Activated CD4-positive, alpha-beta T cell treated with anti-CD3 and anti-CD28 coated beads, Interleukin-2, amount 50 U/mL, for 4 hours (primary cell): Measurements from ENCODE around the gene IFNA1.
"Not testable (repeated sequence)": the region's sequence is repeated elsewhere in the genome, so short reads cannot be mapped to it uniquely, and the experiment has no call there.

Source experiments
- DNase-seq, 2 experiments: peaks; one replicate each; pipeline ENCODE4 v3.0.0-alpha.2; 2020

The IFNA1 gene

DNA sequence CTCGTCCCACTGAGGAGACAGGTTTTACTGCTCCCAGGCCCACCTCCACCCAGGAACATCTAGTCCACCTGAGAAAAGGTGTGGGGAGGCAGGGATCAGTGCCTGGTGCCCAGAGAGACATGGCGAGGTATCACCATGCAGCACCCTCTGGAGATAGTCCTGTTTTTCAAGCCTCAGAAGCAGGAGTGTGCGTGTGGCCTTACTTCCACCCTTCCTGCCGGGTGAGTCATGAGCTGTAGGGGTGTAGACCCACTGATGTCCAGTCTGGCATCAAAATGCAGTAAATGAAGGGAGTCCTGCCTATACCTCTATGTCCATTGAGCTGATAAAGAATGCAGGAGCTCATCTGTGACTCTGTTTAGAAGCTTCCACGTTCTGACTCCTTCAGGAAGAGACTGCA, 9.1 kb downstream of the IFNA1 start:
- DNase-seq, result not testable (repeated sequence)

GRCh38 chr9:21450733-21451394, 10.6 kb downstream of the IFNA1 start:
- no peak for DNase-seq

DNA sequence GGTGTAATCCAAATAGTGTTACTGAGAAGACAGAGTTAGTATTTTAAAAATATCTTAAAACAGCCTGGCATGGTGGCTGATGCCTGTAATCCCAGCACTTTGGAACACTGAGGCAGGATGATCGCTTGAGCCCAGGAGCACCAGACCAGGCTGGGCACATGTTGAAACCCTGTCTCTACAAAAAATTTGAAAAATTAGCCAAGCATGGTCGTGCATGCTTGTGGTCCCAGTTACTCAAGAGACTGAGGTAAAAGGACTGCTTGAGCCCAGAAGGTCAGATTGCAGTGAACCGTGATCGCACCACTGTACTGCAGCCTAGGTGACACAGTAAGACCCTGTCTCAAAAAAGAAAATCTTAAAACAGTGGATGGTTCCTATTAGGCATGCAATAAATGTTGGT, 12.4 kb downstream of the IFNA1 start:
- no peak for DNase-seq

DNA sequence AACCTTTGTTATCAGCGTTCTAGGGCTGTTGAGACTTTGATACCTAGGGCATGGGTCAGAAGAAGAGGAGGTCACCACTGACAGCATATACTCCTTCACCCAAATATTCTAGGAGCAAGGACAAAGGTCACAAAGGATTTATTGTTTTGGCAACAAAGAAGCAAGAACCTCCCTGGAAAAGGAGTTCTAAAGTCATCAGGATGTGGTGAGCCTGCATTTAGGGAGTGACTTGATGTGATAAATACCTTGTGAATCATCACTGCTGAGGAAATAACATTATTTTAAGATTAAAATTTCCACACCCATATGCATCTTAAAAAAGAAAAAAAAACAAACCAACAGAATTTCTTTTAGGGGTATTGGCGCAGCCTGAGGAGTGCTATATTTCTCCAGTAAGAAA, 13.9 kb downstream of the IFNA1 start:
- DNase-seq, result no peak

GRCh38 chr9:21455320-21455719, 15.1 kb downstream of the IFNA1 start:
- peak; percentile 3 to 6 for DNase-seq

DNA sequence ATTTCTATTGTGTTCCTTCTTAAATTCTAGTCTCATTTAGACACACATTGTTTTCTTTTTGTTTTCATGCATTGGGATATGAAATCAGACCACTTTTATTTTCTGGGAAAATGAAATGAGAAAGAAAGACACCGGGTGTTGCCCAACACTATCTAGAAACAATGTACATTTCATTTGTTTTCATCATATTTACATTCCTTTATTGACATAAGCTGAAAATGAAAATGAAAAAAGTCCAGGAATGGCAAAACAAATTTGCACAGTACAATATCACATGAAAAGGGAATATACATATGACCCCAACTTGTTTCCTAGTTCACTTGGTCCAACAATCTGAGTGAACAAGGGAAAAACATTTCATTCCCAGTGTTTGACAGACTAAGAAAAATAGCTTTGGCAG, 21.1 kb downstream of the IFNA1 start:
- DNase-seq, result no peak

GRCh38 chr9:21465138-21465537, 24.9 kb downstream of the IFNA1 start:
- DNase-seq, result no peak

DNA sequence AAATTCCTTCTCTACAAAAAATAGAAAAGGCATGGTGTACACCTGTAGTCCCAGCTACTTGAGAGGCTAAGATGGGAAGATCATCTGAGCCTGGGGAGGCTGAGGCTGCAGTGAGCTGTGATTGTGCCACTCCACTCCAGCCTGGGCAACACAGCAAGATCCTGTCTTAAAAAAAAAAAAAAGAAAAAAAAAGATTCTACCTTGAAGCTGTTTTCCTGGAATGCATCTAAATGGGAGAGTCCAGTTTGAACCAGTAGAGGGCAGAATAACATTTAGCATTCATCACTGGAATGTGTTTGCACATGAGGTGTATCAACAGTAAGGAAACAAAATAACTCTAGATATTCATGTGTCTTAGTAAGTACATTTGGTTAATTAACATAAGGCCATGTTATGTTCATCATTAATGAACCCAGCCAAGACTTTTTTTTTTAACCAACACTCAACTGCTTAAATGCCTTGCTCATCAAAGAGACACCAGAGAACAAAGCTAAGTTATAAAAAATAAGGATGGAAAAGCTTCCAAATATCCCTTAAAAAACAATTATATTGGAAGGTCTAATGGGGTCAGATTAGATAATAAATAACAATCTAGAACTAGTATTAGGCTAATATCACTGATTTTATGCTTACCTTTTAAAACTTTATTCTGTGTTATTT, 25.8 kb downstream of the IFNA1 start:
- DNase-seq, result no peak

- DNase-seq, result no peak
These were observed 29.9 kb downstream of the IFNA1 start for GRCh38 chr9:21470126-21470525.

DNA sequence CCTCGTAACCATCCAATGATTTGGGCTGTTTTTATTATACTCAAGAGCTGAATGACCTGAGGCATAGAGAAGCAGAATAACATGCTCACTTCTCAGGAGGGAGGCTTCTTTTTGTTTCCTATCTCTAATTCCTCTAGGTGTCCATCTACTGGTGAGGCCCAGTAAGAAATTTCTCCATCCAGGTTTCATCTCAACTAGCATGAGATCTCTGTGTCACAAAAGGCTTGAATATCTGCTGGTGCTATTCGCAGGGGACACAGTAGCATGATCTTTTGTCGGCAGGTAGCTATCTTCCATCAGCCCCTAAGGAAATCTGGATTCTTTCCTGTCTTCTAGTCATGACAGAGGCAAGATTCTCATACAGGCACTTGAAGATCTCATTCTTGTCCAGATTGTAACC, 33.0 kb downstream of the IFNA1 start:
- no peak for DNase-seq

- DNase-seq, result no peak
These were observed 37.2 kb downstream of the IFNA1 start for GRCh38 chr9:21477466-21477865.

DNA sequence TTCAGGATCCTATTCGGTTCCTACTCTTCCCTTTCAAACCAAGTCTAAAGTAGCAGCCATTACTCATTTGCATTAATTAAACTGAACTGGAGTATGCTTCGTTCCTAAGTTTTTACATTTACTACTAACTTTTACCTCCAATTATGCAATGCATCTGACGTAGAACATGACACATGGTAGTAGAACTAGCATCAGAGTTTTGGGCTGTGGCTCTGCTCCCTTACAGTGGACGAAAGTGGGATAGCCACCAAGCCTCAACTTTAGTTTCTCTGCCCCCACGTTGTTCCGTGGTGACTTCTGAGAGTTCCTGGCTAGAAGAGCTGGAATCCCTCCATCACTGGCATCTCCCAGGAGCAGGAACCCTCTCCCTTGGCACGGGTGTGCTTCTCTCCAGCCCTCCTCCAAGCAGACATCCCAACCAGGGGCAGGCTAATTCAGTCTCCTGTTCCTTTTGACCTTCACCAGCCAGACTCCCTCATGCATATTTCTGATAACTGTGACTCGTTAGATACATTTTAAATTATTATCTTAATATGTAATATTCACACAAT, 39.0 kb downstream of the IFNA1 start:
- no peak for DNase-seq

DNA sequence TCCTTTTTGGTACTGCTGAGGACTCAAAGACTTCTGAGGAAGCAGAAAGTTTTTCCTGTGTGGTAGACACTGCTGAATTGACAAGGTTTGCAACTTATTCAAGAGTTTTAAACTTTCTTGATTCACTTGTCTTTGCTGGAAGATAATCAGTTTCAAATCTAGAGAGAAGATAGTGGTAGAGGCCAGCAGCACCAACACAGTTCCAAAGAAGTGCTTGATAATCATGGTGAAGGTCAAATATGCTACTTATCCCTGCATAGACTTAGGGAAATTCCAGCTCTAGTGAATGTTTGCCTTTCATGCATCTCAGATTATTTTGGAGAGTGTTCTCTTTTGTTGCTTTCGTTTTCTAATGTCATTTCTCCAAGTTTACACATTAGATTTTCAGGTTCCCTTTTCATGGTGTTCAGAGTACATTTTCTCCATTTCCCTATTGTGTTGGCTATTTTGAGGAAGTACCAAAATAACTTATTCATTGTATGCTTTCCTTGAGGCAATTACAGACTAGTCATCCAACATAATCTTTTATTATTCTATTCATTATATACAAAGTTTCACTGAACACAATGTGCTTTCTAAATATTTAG, 41.3 kb downstream of the IFNA1 start:
- no peak for DNase-seq

GRCh38 chr9:21482213-21482612, 42.0 kb downstream of the IFNA1 start, which contains the start of gene IFNE:
TSS of gene IFNE (minus strand) at chr9:21482313. CDS start at chr9:21481694, 619 bp downstream.
- DNase-seq, result no peak
